Stimulated activated CD4-positive, alpha-beta T cell treated with anti-CD3 and anti-CD28 coated beads, Interleukin-4, amount 100 ng/mL, for 4 hours (primary cell): Measurements from ENCODE around the gene AJAP1.

Source experiments
- DNase-seq, 2 experiments: peaks; one replicate each; pipeline ENCODE4 v3.0.0-alpha.2; 2020

AJAP1 gene

GRCh38 chr1:4684136-4684535 lies 29.7 kb downstream of the AJAP1 start:
- DNase-seq, result no peak

- no peak for DNase-seq
Observed at GRCh38 chr1:4684864-4685522, 30.6 kb downstream of the AJAP1 start.

- no peak for DNase-seq
Observed at GRCh38 chr1:4685523-4685865, 31.1 kb downstream of the AJAP1 start.

- no peak for DNase-seq
Observed at GRCh38 chr1:4687943-4688342, 33.5 kb downstream of the AJAP1 start.

GRCh38 chr1:4689271-4689935 lies 35.0 kb downstream of the AJAP1 start:
- no peak for DNase-seq

GRCh38 chr1:4689941-4690635 lies 35.7 kb downstream of the AJAP1 start:
- no peak for DNase-seq

GRCh38 chr1:4690951-4691675 lies 36.7 kb downstream of the AJAP1 start:
- no peak for DNase-seq

- DNase-seq, result no peak
Observed at GRCh38 chr1:4691766-4692405, 37.5 kb downstream of the AJAP1 start.

- DNase-seq, result no peak
Observed at GRCh38 chr1:4692437-4692836, 38.0 kb downstream of the AJAP1 start.

GRCh38 chr1:4693331-4693730 lies 38.9 kb downstream of the AJAP1 start:
- no peak for DNase-seq

- no peak for DNase-seq
Observed at GRCh38 chr1:4693891-4694290, 39.5 kb downstream of the AJAP1 start.

- DNase-seq, result no peak
Observed at GRCh38 chr1:4694492-4694891, 40.1 kb downstream of the AJAP1 start.

- no peak for DNase-seq
Observed at GRCh38 chr1:4695241-4695640, 40.8 kb downstream of the AJAP1 start.

- DNase-seq, result no peak
Observed at GRCh38 chr1:4696161-4696745, 41.8 kb downstream of the AJAP1 start.

- DNase-seq, result no peak
Observed at GRCh38 chr1:4696753-4697152, 42.3 kb downstream of the AJAP1 start.

- no peak for DNase-seq
Observed at GRCh38 chr1:4697801-4698200, 43.4 kb downstream of the AJAP1 start.

GRCh38 chr1:4698911-4699310 lies 44.5 kb downstream of the AJAP1 start:
- no peak for DNase-seq

GRCh38 chr1:4699376-4700301 lies 45.2 kb downstream of the AJAP1 start:
- DNase-seq, result no peak

GRCh38 chr1:4700801-4701200 lies 46.4 kb downstream of the AJAP1 start:
- DNase-seq, result peak in 1 of 2 experiments; percentile 6

- no peak for DNase-seq
Observed at GRCh38 chr1:4701276-4701675, 46.9 kb downstream of the AJAP1 start.

- no peak for DNase-seq
Observed at GRCh38 chr1:4702464-4702863, 48.1 kb downstream of the AJAP1 start.

GRCh38 chr1:4702932-4703331 lies 48.5 kb downstream of the AJAP1 start:
- no peak for DNase-seq
